Right lobe of liver (tissue), 6 donors: ENCODE data around the gene APMAP. TPM values are rescaled to one million over a fixed set of nuclear protein-coding genes. Genes with fewer than 3 reads are reported as not detected.

ENCODE experiments used
- ATAC-seq, 4 donors: fragments of 200-7000 bp; cut with Tn5 transposase; one replicate each; pipeline ENCODE4 v1.9.1; 2020; ENCODE audit warnings: mild to moderate bottlenecking in 4 of 4, moderate library complexity in 4 of 4
- DNase-seq, 3 donors: peaks; one replicate each; pipeline ENCODE4 v3.0.0-alpha.2; 2020
- H3K27ac ChIP-seq, 3 donors: fragments of 200-600 bp; one replicate each; pipeline ENCODE4 v1.8.0; 2022
- H3K27me3 ChIP-seq, 2 donors: fragments of 200-600 bp; one replicate each; pipeline ENCODE4 v1.8.0; 2022
- H3K36me3 ChIP-seq, 4 donors: fragments of 200-600 bp; sonication (generic) in 1 of 4; one replicate each; pipeline versions ENCODE4 v1.5.1 to v1.8.0; 2017 to 2022; ENCODE audit warnings: control low read depth in 1 of 4
- H3K4me1 ChIP-seq, 4 donors: fragments of 200-600 bp; sonication (generic) in 1 of 4; one replicate each; pipeline versions ENCODE4 v1.5.1 to v1.8.0; 2017 to 2022; ENCODE audit warnings: control low read depth in 1 of 4
- H3K4me3 ChIP-seq, 3 donors: fragments of 200-600 bp; one replicate each; pipeline ENCODE4 v1.8.0; 2022
- H3K9me3 ChIP-seq, 4 donors: fragments of 200-600 bp; sonication (generic) in 1 of 4; one replicate each; pipeline versions ENCODE4 v1.5.1 to v1.8.0; 2017 to 2022; ENCODE audit warnings: control low read depth in 1 of 4
- POLR2A ChIP-seq: fragments of 450-650 bp; IDR thresholded peaks from one replicate; pipeline ENCODE4 v1.6.1; 2017; ENCODE audit warnings: antibody characterized with exemption, mild to moderate bottlenecking
- WGBS: methylation state at CpG from one replicate; pipeline ENCODE4 v1.1.6; 2018; ENCODE audit warnings: low coverage, low lambda C conversion rate; ENCODE audit not compliant: insufficient coverage; ENCODE audit errors: missing lambda C conversion rate; 5-methylcytosine and 5-hydroxymethylcytosine counted together
- intact Hi-C, 2 donors: fragments of 100-400 bp; cut with DNase I; formaldehyde crosslinking; loops; one replicate each; pipeline versions ENCODE4 v1.11.2 to v1.14.1; 2022
- total RNA-seq, 6 experiments: library from RNA; depleted of rRNA in 2 of 6; stranded (reverse); fragments of >200 nt in 2 of 6; fragmentation: NEBNext Ultra II Directional in 3 of 6; extraction: Animal tissue kit (Norgen Biotek cat#: 25700) in 3 of 6; gene quantifications; one replicate each; pipeline versions ENCODE4 v1.1.0 to v1.2.4, GENCODE V29; 2016 to 2023
- TF ChIP-seq, protein P1 (sequence below), 4 donors: fragments of 200-600 bp in 3 of 4; fragments of 450-650 bp in 1 of 4; IDR thresholded peaks; one replicate each; pipeline versions ENCODE4 v1.5.1 to v1.8.0; 2016 to 2022; ENCODE audit warnings: antibody characterized with exemption in 4 of 4, mild to moderate bottlenecking in 2 of 4
- donor health status: DM: no; HTN: yes; CAD: no.
- donor health status: DM: no; HTN: no; CAD: no.
- donor health status: DM: no; HTN: no; CAD: no.
- donor health status: DM: no; HTN: yes; CAD: no.
- donor health status: DM: no; HTN: yes; CAD: no.

APMAP gene
- total RNA-seq, 6 experiments from 2014 or later, result 130 to 210 (median 140) TPM

DNA sequence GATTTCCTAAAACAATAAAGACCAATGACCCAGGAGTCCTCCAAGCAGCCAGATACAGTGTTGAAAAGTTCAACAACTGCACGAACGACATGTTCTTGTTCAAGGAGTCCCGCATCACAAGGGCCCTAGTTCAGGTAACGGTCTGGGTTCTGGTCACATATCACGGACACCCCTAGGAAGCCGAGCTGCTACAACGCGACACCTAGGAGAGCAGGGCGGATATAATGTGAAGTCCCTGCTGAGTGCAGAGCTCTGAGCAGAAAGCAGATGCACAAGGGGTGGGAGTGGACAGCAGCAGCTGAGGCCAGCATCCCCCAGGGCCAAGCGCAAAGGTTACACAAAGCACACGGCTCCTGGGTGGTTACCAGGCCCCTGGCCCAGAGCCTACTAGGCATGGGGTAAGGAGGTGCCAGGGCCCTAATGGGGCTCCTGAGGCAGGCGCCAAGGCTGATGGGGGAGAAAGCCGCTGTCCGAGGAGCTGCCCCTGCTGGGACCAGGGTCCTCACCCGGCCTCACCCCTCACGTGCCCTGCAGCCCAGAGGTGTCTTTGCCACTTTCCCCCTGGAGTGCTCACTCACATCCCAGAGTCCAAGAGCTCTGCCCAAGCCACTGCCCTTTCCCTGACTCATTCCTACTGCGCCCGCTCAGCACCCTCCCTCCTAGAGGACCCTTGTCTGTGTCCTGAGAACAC, 35.1 kb downstream of the APMAP start:
- ATAC-seq, result no peak

DNA sequence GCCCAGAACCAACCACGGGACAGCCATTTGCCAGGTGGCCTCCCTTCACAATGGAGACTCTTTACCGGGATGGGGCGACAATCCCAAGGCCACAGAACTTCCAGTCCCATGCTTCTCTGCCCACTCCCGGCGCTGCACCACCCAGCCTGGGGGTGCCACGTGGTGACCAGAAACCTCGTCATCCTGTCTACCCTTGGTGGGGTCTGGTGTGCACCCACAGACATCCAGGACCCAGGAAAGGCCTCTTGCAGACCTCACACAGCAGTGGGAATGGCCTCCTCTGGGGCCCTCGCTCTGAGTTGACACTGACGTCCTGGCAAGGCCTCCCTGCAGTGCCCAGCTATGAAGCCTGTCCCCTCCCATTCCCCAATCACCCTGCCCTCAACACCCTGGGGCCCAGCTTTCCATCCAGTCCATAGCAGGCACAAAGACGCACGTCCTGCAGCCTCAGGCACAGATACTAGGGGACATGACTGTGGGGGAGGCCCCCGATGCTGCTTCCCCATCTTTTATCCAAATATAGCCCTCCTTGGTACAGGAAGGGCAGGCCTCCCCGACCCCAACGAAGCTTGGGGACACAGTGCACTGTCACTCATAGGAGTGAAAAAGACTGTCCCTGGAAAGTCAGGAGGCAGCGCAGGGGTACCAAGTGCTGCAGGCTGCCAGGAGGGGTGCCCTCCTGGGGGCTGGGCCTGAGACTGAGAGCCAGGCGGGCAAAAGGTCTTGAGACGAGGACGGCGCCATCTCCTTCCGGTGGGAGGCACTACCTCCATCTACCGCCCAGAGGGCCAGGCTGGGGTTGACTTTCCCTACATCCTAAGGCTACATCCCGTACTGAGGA, 36.3 kb downstream of the APMAP start:
- no peak for ATAC-seq
- TF ChIP-seq, protein P1, sequence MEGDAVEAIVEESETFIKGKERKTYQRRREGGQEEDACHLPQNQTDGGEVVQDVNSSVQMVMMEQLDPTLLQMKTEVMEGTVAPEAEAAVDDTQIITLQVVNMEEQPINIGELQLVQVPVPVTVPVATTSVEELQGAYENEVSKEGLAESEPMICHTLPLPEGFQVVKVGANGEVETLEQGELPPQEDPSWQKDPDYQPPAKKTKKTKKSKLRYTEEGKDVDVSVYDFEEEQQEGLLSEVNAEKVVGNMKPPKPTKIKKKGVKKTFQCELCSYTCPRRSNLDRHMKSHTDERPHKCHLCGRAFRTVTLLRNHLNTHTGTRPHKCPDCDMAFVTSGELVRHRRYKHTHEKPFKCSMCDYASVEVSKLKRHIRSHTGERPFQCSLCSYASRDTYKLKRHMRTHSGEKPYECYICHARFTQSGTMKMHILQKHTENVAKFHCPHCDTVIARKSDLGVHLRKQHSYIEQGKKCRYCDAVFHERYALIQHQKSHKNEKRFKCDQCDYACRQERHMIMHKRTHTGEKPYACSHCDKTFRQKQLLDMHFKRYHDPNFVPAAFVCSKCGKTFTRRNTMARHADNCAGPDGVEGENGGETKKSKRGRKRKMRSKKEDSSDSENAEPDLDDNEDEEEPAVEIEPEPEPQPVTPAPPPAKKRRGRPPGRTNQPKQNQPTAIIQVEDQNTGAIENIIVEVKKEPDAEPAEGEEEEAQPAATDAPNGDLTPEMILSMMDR (IDR thresholded peaks at IDR 0.05), result no peak
- no peak for TF ChIP-seq POLR2A
- 83% methylated on average over 1 of the region's 22 CpGs for WGBS

More for the DNA sequence above, 35.1 kb downstream of the APMAP start:
- H3K4me3 ChIP-seq, result no peak overlapping the region
- TF ChIP-seq POLR2A, result no peak
- TF ChIP-seq, protein P1 (IDR thresholded peaks at IDR 0.05), result no peak
- no peaks in the 10 kb centered on the region for H3K27me3 ChIP-seq
- no peaks in the 10 kb centered on the region for H3K9me3 ChIP-seq
- peaks cover 0 to 17% (median 0%) of the 10 kb centered on the region in 4 donors for H3K4me1 ChIP-seq
- peaks cover 0 to 44% (median 20%) of the 10 kb centered on the region in 4 donors for H3K36me3 ChIP-seq
- whole genome bisulfite sequencing, result 100% methylated on average over 1 of the region's 18 CpGs
- peak in 1 of 3 donors; percentile 46 for DNase-seq
- intact Hi-C loops, result no loop called here
- no peak overlapping the region for H3K27ac ChIP-seq

DNA sequence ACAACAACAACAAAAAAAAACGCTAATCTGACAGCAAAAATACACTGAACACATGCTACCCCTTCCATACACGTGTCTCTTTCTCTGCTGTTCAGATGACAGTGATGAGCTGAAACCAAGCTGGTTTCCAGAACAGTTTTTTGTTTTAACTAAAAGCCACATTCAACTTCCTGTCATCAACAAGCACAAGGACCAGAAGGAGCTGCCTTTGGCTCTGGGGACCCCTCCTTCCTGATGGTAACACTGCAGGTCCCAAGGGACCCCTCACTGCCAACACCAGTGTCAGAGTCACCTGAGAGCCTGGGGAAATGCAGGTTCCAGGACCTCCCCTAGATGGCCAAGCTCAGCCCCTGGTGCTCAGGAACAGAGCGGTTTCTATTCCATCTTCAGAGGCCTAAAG, 37.5 kb downstream of the APMAP start:
- 58% methylated on average over 2 of the region's 3 CpGs for WGBS
- Histone ChIP-seq H3K4me3 (no peak overlapping the region), H3K36me3 (peaks cover 0 to 26% (median 13%) of the 10 kb centered on the region in 4 donors), H3K4me1 (peaks cover 0 to 26% (median 0%) of the 10 kb centered on the region in 4 donors), H3K9me3 (no peaks in the 10 kb centered on the region), H3K27ac (no peak overlapping the region), H3K27me3 (no peaks in the 10 kb centered on the region)
- intact Hi-C loops, result no loop called here
- ATAC-seq, result no peak
- no peak for TF ChIP-seq POLR2A
- DNase-seq, result no peak

More for the DNA sequence above, 36.3 kb downstream of the APMAP start:
- Histone ChIP-seq H3K27ac (no peak overlapping the region), H3K9me3 (no peaks in the 10 kb centered on the region), H3K4me3 (no peak overlapping the region), H3K27me3 (no peaks in the 10 kb centered on the region), H3K4me1 (peaks cover 0 to 26% (median 0%) of the 10 kb centered on the region in 4 donors), H3K36me3 (peaks cover 0 to 38% (median 17%) of the 10 kb centered on the region in 4 donors)
- no peak for DNase-seq
- intact Hi-C loops, result no loop called here

DNA sequence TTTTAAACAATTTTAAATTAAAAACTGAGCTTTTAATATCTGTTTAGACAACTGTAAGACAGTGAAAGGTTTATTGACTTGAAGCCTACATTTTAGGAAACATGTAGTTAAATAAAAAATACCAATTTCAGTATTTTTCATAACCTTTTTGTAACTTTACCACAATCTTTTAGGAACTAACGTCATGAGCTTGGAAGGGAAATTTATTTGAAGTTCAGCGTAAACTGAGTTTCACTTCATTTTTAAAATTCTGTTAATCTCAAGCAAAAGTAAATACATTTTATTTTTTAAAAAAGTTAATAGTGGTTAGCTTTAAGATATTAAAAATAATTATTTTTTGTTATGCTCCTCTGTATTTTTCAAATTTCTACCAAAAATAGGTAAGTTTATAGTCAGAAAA, 38.0 kb downstream of the APMAP start:
- Histone ChIP-seq H3K36me3 (peaks cover 0 to 21% (median 13%) of the 10 kb centered on the region in 4 donors), H3K4me1 (peaks cover 0 to 26% (median 0%) of the 10 kb centered on the region in 4 donors), H3K9me3 (no peaks in the 10 kb centered on the region), H3K27ac (no peak overlapping the region), H3K4me3 (no peak overlapping the region), H3K27me3 (no peaks in the 10 kb centered on the region)
- DNase-seq (no peak), ATAC-seq (no peak)
- intact Hi-C loops, result no loop called here
- WGBS, result 74% methylated on average over 2 of the region's 2 CpGs
- no peak for TF ChIP-seq POLR2A
- TF ChIP-seq, protein P1 (IDR thresholded peaks at IDR 0.05), result no peak

DNA sequence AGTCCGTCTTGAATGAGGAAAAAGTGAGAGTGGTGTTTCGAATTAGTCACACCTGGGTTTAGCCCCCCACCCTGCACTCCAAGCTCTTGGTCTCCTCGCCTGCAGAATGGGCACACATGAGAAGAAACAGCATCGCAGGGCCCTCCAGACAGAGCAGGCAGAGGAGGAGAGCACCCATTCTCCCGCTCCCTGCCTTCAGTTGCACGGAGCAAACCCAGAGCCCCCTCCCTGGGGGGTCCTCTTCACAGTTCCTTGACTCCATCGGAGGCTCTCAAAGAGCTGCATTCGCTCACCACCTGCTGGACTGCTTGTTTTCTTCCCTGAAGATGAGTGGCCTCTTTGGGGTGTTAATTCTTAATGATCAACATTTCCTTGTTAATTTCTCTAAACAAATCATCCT, 38.4 kb downstream of the APMAP start:
- H3K27ac ChIP-seq, result no peak overlapping the region

More for the DNA sequence above, 38.4 kb downstream of the APMAP start:
- ATAC-seq (no peak), DNase-seq (no peak)
- peaks cover 0 to 26% (median 0%) of the 10 kb centered on the region in 4 donors for H3K4me1 ChIP-seq
- H3K4me3 ChIP-seq, result no peak overlapping the region
- 65% methylated on average over 4 of the region's 8 CpGs for WGBS
- no peaks in the 10 kb centered on the region for H3K27me3 ChIP-seq
- H3K36me3 ChIP-seq, result peaks cover 0 to 18% (median 10%) of the 10 kb centered on the region in 4 donors
- no peaks in the 10 kb centered on the region for H3K9me3 ChIP-seq
- TF ChIP-seq POLR2A, result no peak
- TF ChIP-seq, protein P1 (IDR thresholded peaks at IDR 0.05), result no peak
- intact Hi-C loops, result no loop called here
